Lung microvascular endothelial cell (primary cell): Measurements from ENCODE around the gene KIF26B. TPM values are rescaled to one million over a fixed set of nuclear protein-coding genes. Genes with fewer than 3 reads are reported as not detected.

ENCODE experiments used
- DNase-seq, 2 donors: peaks; one replicate each; pipeline versions ENCODE4 v3.0.0 to v3.0.0-alpha.2; 2010; ENCODE audit warnings: low read depth in 2 of 2
- total RNA-seq: library from RNA; depleted of rRNA; stranded (reverse); fragments of >200 nt; gene quantifications from 2 replicates; pipeline ENCODE4 v1.2.1, GENCODE V29; 2014

Gene KIF26B
- total RNA-seq, 1 donor from 2014 or later: 1.4 TPM

GRCh38 chr1:245458761-245459174, 304.0 kb downstream of the KIF26B start:
- no peak for DNase-seq

GRCh38 chr1:245459621-245460020, 304.8 kb downstream of the KIF26B start:
- no peak for DNase-seq

GRCh38 chr1:245461681-245462080, 306.9 kb downstream of the KIF26B start:
- no peak for DNase-seq

- DNase-seq: no peak
Measured at GRCh38 chr1:245462161-245462560, 307.4 kb downstream of the KIF26B start.

GRCh38 chr1:245463392-245464165, 308.8 kb downstream of the KIF26B start:
- DNase-seq: no peak

GRCh38 chr1:245464290-245464689, 309.5 kb downstream of the KIF26B start:
- DNase-seq: no peak

GRCh38 chr1:245465666-245466065, 310.9 kb downstream of the KIF26B start:
- DNase-seq: no peak

GRCh38 chr1:245466261-245466660, 311.5 kb downstream of the KIF26B start:
- no peak for DNase-seq

- no peak for DNase-seq
Measured at GRCh38 chr1:245467804-245468203, 313.0 kb downstream of the KIF26B start.

- no peak for DNase-seq
Measured at GRCh38 chr1:245469006-245469405, 314.2 kb downstream of the KIF26B start.

- DNase-seq: no peak
Measured at GRCh38 chr1:245469734-245470133, 314.9 kb downstream of the KIF26B start.

- DNase-seq: no peak
Measured at GRCh38 chr1:245475126-245475525, 320.3 kb downstream of the KIF26B start.

GRCh38 chr1:245475961-245476516, 321.3 kb downstream of the KIF26B start:
- no peak for DNase-seq

GRCh38 chr1:245477941-245478340, 323.2 kb downstream of the KIF26B start:
- DNase-seq: no peak

- no peak for DNase-seq
Measured at GRCh38 chr1:245480393-245481120, 325.8 kb downstream of the KIF26B start.

GRCh38 chr1:245481261-245481660, 326.5 kb downstream of the KIF26B start:
- DNase-seq: no peak

- no peak for DNase-seq
Measured at GRCh38 chr1:245483247-245483646, 328.5 kb downstream of the KIF26B start.

GRCh38 chr1:245484176-245484575, 329.4 kb downstream of the KIF26B start:
- no peak for DNase-seq

GRCh38 chr1:245485996-245486395, 331.2 kb downstream of the KIF26B start:
- no peak for DNase-seq

- no peak for DNase-seq
Measured at GRCh38 chr1:245486775-245487470, 332.1 kb downstream of the KIF26B start.

GRCh38 chr1:245488346-245489129, 333.8 kb downstream of the KIF26B start:
- no peak for DNase-seq
